Activated CD4-positive, alpha-beta T cell treated with anti-CD3 and anti-CD28 coated beads for 36 hours (primary cell): ENCODE measurements around the gene CPEB4. TPM values are rescaled to one million over a fixed set of nuclear protein-coding genes. Genes with fewer than 3 reads are reported as not detected.

ENCODE experiments used
- ATAC-seq: fragments of 200-7000 bp; cut with Tn5 transposase; one replicate; pipeline ENCODE4 v1.10.0; 2021; ENCODE audit warnings: mild to moderate bottlenecking, moderate library complexity
- CTCF ChIA-PET: fragments of 350-600 bp; sonication (Branson Sonifier 250); formaldehyde crosslinking; loops from one replicate; lab custom pipeline; 2021; ENCODE audit warnings: antibody characterized with exemption; lab: Charles Lee
- POLR2A ChIA-PET: fragments of 350-600 bp; sonication (Branson Sonifier 250); formaldehyde crosslinking; loops from one replicate; lab custom pipeline; 2021; ENCODE audit warnings: antibody characterized with exemption, inconsistent platforms; lab: Charles Lee
- DNase-seq: peaks from one replicate; pipeline ENCODE4 v3.0.0-alpha.2; 2020
- H3K27ac Mint-ChIP-seq: one replicate; pipeline ENCODE4 v1.8.0; 2021; ENCODE audit warnings: mixed read lengths
- H3K27me3 Mint-ChIP-seq: one replicate; pipeline ENCODE4 v1.8.0; 2021; ENCODE audit warnings: mixed read lengths
- H3K36me3 Mint-ChIP-seq: one replicate; pipeline ENCODE4 v1.8.0; 2021; ENCODE audit warnings: low read depth, mixed read lengths
- H3K4me1 Mint-ChIP-seq: one replicate; pipeline ENCODE4 v1.8.0; 2021; ENCODE audit warnings: mixed read lengths
- H3K4me3 Mint-ChIP-seq: one replicate; pipeline ENCODE4 v1.8.0; 2021; ENCODE audit warnings: mild to moderate bottlenecking, moderate library complexity, mixed read lengths
- H3K9me3 Mint-ChIP-seq: one replicate; pipeline ENCODE4 v1.8.0; 2021; ENCODE audit warnings: low read depth, mixed read lengths
- intact Hi-C, 2 experiments: fragments of 100-400 bp; cut with DNase I in 1 of 2; cut with micrococcal nuclease in 1 of 2; formaldehyde crosslinking; loops; one replicate each; pipeline versions ENCODE4 v1.14.2 to v1.15.1; 2022 to 2024; cut with DNase I, micrococcal nuclease
- total RNA-seq, 2 experiments: library from RNA; stranded (reverse); gene quantifications; one replicate each; pipeline ENCODE4 v1.2.3, GENCODE V29; 2021

Gene CPEB4
- total RNA-seq, 2 experiments from 2014 or later: 5.6 to 8.3 TPM

DNA sequence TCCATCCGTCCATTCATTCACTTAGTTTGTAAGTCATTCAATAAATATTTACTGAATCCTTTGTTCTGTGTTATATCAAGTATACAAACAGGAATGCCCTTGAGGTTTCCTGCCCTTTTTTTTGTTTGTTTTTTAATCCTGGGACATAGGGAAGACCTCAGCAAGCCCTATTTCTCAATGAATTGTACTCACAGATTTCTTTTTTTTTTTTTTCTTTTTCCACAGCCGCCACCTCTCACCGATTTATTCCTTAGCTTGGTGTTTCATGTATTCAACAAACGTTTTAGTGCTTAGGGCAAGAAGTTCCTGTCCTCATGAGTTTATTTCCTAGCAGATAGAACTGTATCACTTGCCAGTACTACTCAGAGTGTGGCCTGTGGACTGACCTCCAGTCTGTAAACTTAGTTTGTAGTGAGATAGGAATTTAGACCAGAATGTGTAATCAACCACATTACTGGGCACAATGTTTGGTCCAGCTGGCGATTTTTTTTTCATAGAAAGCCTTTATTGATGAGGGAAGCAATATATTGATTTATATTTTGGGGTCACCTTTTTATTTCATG is 65.5 kb downstream of the CPEB4 start:
- ChIA-PET POLR2A (no interaction called here), CTCF (no interaction called here)
- no peaks in the 10 kb centered on the region for H3K27me3 Mint-ChIP-seq
- no peak overlapping the region for H3K4me3 Mint-ChIP-seq
- H3K9me3 Mint-ChIP-seq: no peaks in the 10 kb centered on the region
- H3K36me3 Mint-ChIP-seq: peaks cover 26% of the 10 kb centered on the region
- H3K4me1 Mint-ChIP-seq: no peaks in the 10 kb centered on the region
- intact Hi-C loops: no loop called here
- DNase-seq (no peak), ATAC-seq (no peak)
- H3K27ac Mint-ChIP-seq: no peak overlapping the region

DNA sequence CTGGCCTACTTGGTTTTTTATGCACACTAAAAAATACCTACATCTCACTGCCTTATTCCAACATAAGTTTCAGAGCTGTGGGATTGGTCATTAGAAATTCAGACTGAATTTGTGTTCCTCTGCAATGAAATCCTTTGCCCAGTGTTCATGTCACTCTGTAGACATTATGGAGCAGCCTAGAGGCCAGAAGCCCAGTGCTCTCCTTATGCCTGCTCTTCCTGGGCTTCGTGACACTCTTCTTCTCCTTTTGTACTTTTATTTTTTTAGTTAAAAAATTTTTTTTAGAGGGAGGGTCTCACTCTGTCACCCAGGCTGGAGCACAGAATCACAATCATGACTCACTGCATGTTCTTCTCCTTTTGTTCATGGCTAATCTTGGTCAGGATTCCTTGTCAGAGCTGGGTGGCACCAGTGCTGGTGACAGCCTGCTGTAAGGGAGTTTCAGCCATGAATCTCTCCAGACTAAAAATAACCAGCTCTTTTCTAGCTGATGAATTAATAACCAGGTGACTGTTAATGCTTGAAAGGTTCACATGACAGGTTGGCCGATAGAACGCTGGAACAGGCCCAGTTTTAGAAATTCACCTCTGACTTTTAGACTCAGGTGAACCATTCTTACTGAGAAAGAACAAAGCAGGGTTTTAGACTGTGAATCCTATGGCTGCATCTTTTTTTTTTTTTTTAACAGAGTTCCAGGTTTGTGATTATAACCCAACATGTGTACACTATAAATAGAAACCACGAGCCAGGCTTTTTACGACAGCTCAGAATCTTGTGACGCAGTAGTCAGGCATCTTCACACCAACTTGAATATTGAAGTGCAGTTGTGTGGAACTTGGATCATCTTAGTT is 66.7 kb downstream of the CPEB4 start:
- H3K27me3 Mint-ChIP-seq: no peaks in the 10 kb centered on the region
- ChIA-PET POLR2A (no interaction called here), CTCF (no interaction called here)
- H3K27ac Mint-ChIP-seq: no peak overlapping the region
- H3K4me1 Mint-ChIP-seq: no peaks in the 10 kb centered on the region
- H3K36me3 Mint-ChIP-seq: peaks cover 23% of the 10 kb centered on the region
- no peak overlapping the region for H3K4me3 Mint-ChIP-seq
- intact Hi-C loops: no loop called here
- no peaks in the 10 kb centered on the region for H3K9me3 Mint-ChIP-seq
- DNase-seq (no peak), ATAC-seq (no peak)

DNA sequence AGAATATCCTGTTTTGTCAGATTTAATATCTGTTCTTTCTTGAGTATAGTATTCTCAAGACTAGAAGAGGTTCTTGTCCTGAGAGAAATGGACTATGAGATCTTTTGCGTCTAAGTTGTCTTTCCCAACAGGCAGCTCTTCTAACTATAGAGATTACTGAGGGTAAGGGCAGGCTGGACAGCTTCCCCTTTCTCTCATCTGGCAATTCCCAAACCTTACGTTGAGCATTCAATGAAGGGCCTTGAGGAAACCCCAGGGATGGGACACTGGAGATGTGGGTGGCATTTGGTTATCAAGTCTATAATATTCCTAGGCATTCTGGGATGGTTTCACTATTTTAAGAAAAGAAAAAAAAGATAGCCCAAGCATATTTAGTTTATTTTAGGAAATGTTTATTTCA is 72.8 kb downstream of the CPEB4 start:
- ATAC-seq: no peak
- DNase-seq: no peak
- ChIA-PET POLR2A (no interaction called here), CTCF (no interaction called here)
- Mint-ChIP-seq H3K36me3 (peaks cover 5% of the 10 kb centered on the region), H3K4me3 (no peak overlapping the region), H3K27me3 (no peaks in the 10 kb centered on the region), H3K27ac (no peak overlapping the region), H3K4me1 (peaks cover 23% of the 10 kb centered on the region), H3K9me3 (no peaks in the 10 kb centered on the region)
- intact Hi-C loops: no loop called here

DNA sequence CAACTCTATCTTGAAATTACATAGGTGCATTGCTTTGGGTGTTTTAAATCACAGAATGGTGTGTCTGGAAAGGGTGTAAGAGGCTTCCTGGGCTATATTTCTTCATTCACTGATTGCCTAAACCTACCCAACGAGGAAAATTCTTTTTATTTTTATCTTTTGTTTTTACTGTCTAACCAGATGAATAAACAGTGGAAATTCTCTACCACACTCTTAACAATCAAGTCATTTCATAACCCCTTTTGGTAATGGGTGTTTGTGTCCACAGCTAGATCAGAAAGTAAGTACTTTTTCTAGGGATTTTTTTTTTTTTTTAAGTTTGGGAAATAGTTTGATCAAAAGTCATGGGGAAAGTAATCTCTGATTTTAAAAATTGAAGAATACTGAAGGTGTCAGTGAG is 73.3 kb downstream of the CPEB4 start:
- Mint-ChIP-seq H3K27me3 (no peaks in the 10 kb centered on the region), H3K9me3 (no peaks in the 10 kb centered on the region), H3K27ac (no peak overlapping the region), H3K36me3 (peaks cover 4% of the 10 kb centered on the region), H3K4me3 (no peak overlapping the region), H3K4me1 (peaks cover 23% of the 10 kb centered on the region)
- POLR2A ChIA-PET: no interaction called here
- DNase-seq (no peak), ATAC-seq (no peak)
- CTCF ChIA-PET: no interaction called here
- intact Hi-C loops: no loop called here

DNA sequence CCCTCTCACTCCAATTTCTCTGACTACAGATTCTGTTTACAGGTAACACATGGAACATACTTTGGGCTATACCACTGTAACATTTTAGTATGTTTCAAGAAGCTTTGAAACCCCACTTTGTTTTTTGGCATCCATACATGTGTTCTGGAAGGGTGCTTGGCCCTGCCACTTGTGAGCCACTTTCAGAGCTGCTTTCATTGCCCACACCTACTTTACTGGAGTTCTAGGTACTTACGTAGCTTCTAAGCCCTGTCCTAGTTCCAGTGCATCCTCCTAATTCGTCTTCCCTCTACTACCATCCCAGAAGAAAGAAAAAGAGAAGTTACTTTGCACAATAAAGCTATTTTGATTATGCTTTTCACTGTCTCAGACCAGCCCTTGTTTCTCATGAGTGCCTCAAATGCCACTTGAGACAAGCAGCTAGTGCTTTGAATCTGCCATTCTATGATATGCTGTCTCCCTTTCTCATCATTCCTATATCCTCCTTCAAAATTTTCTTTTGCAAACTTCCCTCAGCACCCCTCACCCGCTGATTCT is 74.4 kb downstream of the CPEB4 start:
- Mint-ChIP-seq H3K36me3 (peaks cover 4% of the 10 kb centered on the region), H3K4me3 (no peak overlapping the region), H3K4me1 (peaks cover 23% of the 10 kb centered on the region), H3K27me3 (no peaks in the 10 kb centered on the region), H3K9me3 (no peaks in the 10 kb centered on the region), H3K27ac (no peak overlapping the region)
- ChIA-PET CTCF (interaction anchor here (0.7 to 2.4 kb wide), 4 partner anchors 8 to 1511 kb away, joined by 3 to 19 read pairs (median 4); no protein-coding TSS in a partner anchor), POLR2A (no interaction called here)
- ATAC-seq (no peak), DNase-seq (no peak)
- intact Hi-C loops: no loop called here

DNA sequence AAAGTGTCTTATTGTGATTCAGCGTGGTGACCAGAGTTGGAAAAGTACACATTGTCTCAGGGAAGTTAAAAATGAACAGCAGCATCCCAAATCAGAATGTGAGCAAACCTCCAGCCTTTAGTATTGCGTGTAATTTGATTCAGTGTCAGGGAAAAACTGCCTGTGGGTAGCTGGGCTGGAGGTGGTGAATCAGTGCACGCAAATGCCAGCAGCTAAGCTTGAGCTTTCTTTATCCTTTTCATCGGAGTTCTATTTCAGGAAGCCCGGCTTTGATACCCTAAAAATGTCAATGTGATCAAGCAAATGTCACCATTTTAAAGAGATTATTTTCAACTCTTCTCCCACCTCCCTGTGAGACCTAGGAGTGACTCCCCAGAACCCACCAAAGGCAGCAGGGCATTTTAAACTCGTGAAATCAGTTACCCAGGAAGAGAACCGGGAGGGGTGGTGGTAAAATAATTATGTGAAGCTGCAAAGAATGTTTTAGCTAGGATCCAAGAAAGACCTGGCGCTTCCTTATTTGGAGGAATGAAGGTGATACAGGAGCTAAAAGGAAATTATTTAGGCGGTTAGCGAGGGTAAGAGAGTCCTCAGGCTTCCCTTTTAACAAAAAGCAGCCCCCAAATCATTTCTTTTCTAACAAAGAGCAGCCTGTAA is 75.2 kb downstream of the CPEB4 start:
- ChIA-PET CTCF (interaction anchor here (0.7 to 2.4 kb wide), 5 partner anchors 8 to 1512 kb away, joined by 3 to 19 read pairs (median 3); no protein-coding TSS in a partner anchor), POLR2A (no interaction called here)
- no peaks in the 10 kb centered on the region for H3K9me3 Mint-ChIP-seq
- DNase-seq: no peak
- intact Hi-C loops: no loop called here
- no peaks in the 10 kb centered on the region for H3K36me3 Mint-ChIP-seq
- ATAC-seq: no peak
- H3K4me1 Mint-ChIP-seq: peaks cover 23% of the 10 kb centered on the region
- H3K27ac Mint-ChIP-seq: no peak overlapping the region
- no peaks in the 10 kb centered on the region for H3K27me3 Mint-ChIP-seq
- no peak overlapping the region for H3K4me3 Mint-ChIP-seq

DNA sequence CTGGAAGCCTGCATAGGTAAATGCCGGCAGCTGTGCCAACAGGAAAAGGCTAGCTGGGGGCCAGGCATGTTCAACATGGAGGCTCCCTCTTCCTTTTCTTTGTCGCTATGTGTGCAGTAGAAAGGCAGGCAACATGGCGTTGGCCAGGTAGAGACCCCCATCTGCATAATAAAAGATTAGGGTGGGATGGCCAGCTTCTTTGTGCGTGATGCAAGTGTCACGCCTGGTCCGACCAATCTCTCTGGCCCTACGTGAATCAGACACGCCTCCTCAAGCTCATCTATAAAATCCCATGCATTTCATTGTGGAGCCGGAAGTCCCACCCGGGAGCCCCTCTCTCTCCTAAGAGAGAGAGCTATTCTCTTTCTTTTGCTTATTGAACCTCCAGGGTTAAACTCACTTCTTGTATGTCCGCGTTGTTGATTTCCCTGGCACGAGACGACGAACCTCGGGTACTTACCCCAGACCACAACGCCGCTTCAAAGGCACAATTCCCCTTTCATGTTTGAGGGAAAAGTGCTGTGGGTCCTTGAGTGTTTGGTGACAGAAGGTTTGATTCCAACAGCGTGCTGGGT is 75.8 kb downstream of the CPEB4 start:
- intact Hi-C loops: no loop called here
- CTCF ChIA-PET: interaction anchor here (0.6 to 2.4 kb wide), 4 partner anchors 9 to 1885 kb away, joined by 3 to 19 read pairs (median 3); no protein-coding TSS in a partner anchor
- Mint-ChIP-seq H3K9me3 (no peaks in the 10 kb centered on the region), H3K27ac (no peak overlapping the region), H3K4me1 (peaks cover 23% of the 10 kb centered on the region), H3K36me3 (no peaks in the 10 kb centered on the region), H3K4me3 (no peak overlapping the region), H3K27me3 (no peaks in the 10 kb centered on the region)
- ATAC-seq (no peak), DNase-seq (no peak)
- POLR2A ChIA-PET: no interaction called here

DNA sequence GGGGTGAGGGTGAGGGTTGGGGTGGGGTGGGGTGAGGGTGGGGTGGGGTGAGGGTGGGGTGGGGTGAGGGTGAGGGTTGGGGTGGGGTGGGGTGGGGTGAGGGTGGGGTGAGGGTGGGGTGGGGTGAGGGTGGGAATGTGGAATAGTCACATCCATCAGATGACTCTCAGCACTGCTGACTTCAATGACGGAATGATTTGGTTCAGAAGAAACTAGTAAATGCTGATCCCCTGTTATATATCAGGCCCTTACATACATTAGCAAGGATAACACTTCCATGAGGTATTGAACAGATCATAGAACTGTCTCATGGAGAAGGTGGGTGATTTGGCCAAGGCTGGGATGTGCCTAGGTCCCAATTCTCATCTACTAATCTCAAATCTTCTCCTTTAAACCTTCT is 76.4 kb downstream of the CPEB4 start:
- H3K36me3 Mint-ChIP-seq: no peaks in the 10 kb centered on the region

DNA sequence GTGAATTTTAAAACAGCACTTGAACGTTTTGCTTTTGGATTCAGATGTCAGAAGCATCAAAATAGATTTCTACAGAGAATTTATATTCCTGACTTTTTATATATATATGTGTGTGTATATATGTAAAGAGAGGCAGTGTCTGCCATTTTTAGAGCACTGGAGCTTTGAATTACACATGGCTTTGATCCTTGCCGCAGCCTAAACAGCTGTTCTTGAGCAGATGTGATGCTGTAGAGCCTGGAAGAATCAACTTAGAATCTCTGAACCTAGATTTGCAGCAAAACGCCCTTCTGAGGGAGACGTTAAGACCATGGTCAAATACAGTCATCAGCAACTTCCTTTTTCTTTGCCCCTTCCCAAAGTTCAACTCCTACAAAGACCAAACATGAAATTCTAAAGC is 79.1 kb downstream of the CPEB4 start:
- intact Hi-C loops: no loop called here
- Mint-ChIP-seq H3K4me3 (no peak overlapping the region), H3K27me3 (no peaks in the 10 kb centered on the region), H3K4me1 (peaks cover 18% of the 10 kb centered on the region), H3K36me3 (no peaks in the 10 kb centered on the region), H3K9me3 (no peaks in the 10 kb centered on the region), H3K27ac (no peak overlapping the region)
- ChIA-PET POLR2A (no interaction called here), CTCF (no interaction called here)
- ATAC-seq (no peak), DNase-seq (no peak)

More for the DNA sequence above, 76.4 kb downstream of the CPEB4 start:
- Mint-ChIP-seq H3K27me3 (no peaks in the 10 kb centered on the region), H3K4me1 (peaks cover 23% of the 10 kb centered on the region), H3K4me3 (no peak overlapping the region), H3K9me3 (no peaks in the 10 kb centered on the region), H3K27ac (no peak overlapping the region)
- POLR2A ChIA-PET: no interaction called here
- CTCF ChIA-PET: interaction anchor here (0.6 to 1.2 kb wide), 2 partner anchors 373 to 1885 kb away, joined by 3 read pairs; no protein-coding TSS in a partner anchor
- DNase-seq (no peak), ATAC-seq (no peak)
- intact Hi-C loops: no loop called here

DNA sequence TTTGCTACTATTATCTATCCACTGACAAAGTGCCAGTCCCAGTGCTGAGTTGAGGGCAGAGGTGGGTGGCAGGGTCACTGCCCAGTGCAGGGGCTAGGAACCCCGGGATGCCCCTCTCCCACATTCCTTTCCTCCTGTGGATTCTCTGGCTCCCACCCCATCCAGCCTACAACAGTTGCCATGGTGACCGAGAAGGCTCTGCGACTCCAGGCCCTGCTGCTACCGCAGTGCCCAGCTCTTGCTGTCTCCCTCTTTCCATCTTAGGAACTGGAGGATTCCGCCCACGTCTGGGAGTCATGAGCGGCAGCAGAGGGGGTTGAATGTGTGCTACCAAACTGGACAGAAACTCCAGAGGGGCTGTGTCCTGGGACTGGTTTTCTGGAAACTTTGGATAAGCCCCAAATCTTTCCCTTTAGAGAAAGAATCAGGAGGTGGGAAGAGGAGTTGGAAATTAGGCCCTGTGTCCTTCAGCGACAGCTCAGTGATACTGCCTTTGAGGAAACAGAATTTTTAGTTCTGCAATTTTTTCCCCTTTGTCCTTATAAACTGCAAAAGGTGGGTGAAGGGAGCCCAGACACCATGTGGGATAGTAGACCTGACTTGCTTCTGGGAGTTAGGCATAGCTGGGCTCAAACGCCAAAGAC is 80.1 kb downstream of the CPEB4 start:
- no peak overlapping the region for H3K27ac Mint-ChIP-seq
- CTCF ChIA-PET: interaction anchor here (1.1 kb wide), 1 partner anchor 27 kb away, joined by 3 read pairs; no protein-coding TSS in a partner anchor
- no peak for DNase-seq
- H3K4me3 Mint-ChIP-seq: no peak overlapping the region
- no peak for ATAC-seq
- intact Hi-C loops: no loop called here
- H3K9me3 Mint-ChIP-seq: no peaks in the 10 kb centered on the region
- POLR2A ChIA-PET: no interaction called here
- H3K27me3 Mint-ChIP-seq: no peaks in the 10 kb centered on the region
- peaks cover 19% of the 10 kb centered on the region for H3K4me1 Mint-ChIP-seq
- H3K36me3 Mint-ChIP-seq: no peaks in the 10 kb centered on the region
